Activated T-cell treated with anti-CD3 and anti-CD28 coated beads, Interleukin-2, amount 50 U/mL, for 4 hours (primary cell): ENCODE results near the gene TYR. TPM values are rescaled to one million over a fixed set of nuclear protein-coding genes. Genes with fewer than 3 reads are reported as not detected.
"Not testable (repeated sequence)": the region's sequence is repeated elsewhere in the genome, so short reads cannot be mapped to it uniquely, and the experiment has no call there.

Experiments
- ATAC-seq, 2 donors: fragments of 200-7000 bp; cut with Tn5 transposase; one replicate each; pipeline ENCODE4 v1.10.0; 2021
- DNase-seq: peaks from one replicate; pipeline ENCODE4 v3.0.0-alpha.2; 2020
- H3K27me3 Mint-ChIP-seq: one replicate; pipeline ENCODE4 v1.8.0; 2021; ENCODE audit warnings: low read depth, mixed read lengths
- H3K36me3 Mint-ChIP-seq: one replicate; pipeline ENCODE4 v1.8.0; 2022; ENCODE audit warnings: mixed read lengths; ENCODE audit not compliant: insufficient read depth
- H3K4me1 Mint-ChIP-seq: one replicate; pipeline ENCODE4 v1.8.0; 2021; ENCODE audit warnings: low read depth, mixed read lengths
- H3K4me3 Mint-ChIP-seq: one replicate; pipeline ENCODE4 v1.8.0; 2021; ENCODE audit warnings: mild to moderate bottlenecking, moderate library complexity, mixed read lengths
- H3K9me3 Mint-ChIP-seq: one replicate; pipeline ENCODE4 v1.8.0; 2021; ENCODE audit warnings: mixed read lengths
- total RNA-seq, 3 donors: library from RNA; stranded (reverse); gene quantifications; one replicate each; pipeline ENCODE4 v1.2.1, GENCODE V29; 2021

Gene TYR
- total RNA-seq, 3 donors from 2014 or later = not detected

- DNase-seq = no peak
- Mint-ChIP-seq H3K36me3 (no peaks in the 10 kb centered on the region), H3K4me1 (no peaks in the 10 kb centered on the region), H3K4me3 (no peak overlapping the region), H3K9me3 (no peaks in the 10 kb centered on the region), H3K27me3 (no peaks in the 10 kb centered on the region)
- ATAC-seq = no peak
These were observed 116.4 kb downstream of the TYR start for GRCh38 chr11:89293965-89294679.

- ATAC-seq, DNase-seq, H3K27me3 Mint-ChIP-seq, H3K4me1 Mint-ChIP-seq, H3K4me3 Mint-ChIP-seq, H3K9me3 Mint-ChIP-seq, H3K36me3 Mint-ChIP-seq: not testable (repeated sequence)
These were observed 117.3 kb downstream of the TYR start for GRCh38 chr11:89295023-89295422.

DNA sequence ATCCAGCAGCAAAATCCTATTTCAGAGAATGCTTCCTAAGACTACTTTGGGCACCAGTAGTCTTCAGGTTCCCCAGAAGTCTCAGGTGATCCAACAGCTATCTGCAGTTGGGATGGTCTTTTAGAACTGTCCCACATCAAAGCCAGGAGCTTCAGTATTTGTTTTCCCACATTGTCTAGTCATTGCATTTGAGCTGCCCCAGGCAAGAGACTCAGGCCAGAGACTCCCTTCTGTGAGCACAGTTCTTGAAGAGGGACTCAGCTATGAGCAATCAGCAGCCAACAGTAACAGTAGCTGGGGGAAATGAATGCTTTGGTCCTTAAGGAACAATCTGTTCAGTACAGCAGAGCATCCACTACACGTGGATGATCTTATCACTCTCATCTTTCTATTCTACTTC lies 125.4 kb downstream of the TYR start:
- DNase-seq, H3K27me3 Mint-ChIP-seq, H3K36me3 Mint-ChIP-seq, H3K9me3 Mint-ChIP-seq, H3K4me1 Mint-ChIP-seq, H3K4me3 Mint-ChIP-seq, ATAC-seq: not testable (repeated sequence)

GRCh38 chr11:89308272-89308671 lies 130.6 kb downstream of the TYR start:
- H3K4me1 Mint-ChIP-seq, H3K36me3 Mint-ChIP-seq, H3K27me3 Mint-ChIP-seq, DNase-seq, H3K9me3 Mint-ChIP-seq, ATAC-seq, H3K4me3 Mint-ChIP-seq: not testable (repeated sequence)

- H3K27me3 Mint-ChIP-seq, H3K4me1 Mint-ChIP-seq, H3K4me3 Mint-ChIP-seq, H3K36me3 Mint-ChIP-seq, H3K9me3 Mint-ChIP-seq, ATAC-seq, DNase-seq: not testable (repeated sequence)
These were observed 131.8 kb downstream of the TYR start for GRCh38 chr11:89309321-89309985.

DNA sequence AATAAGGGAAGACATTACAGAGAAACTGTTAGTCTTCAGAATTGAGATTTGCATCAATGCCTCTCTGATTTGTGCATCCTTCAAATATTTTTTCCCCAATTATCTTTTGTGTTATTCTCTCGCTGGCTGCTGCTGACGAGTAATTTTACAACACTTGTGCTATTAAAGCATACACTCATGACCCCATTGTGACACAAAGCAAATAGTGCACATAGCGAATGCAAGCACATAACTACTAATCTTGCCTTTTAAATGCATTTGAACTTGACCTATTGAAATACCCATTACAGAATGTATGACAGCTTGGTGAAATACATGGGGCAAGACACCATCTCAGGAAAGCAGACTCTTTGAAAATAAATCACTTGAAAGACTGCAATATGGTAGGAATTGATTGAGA lies 132.9 kb downstream of the TYR start:
- not testable (repeated sequence) for H3K27me3 Mint-ChIP-seq, H3K4me1 Mint-ChIP-seq, H3K9me3 Mint-ChIP-seq, H3K4me3 Mint-ChIP-seq, ATAC-seq, H3K36me3 Mint-ChIP-seq, DNase-seq

GRCh38 chr11:89321401-89321800 lies 143.7 kb downstream of the TYR start:
- ATAC-seq (no peak), DNase-seq (no peak)
- Mint-ChIP-seq H3K36me3 (no peaks in the 10 kb centered on the region), H3K4me1 (no peaks in the 10 kb centered on the region), H3K9me3 (peaks cover 7% of the 10 kb centered on the region), H3K4me3 (no peak overlapping the region), H3K27me3 (no peaks in the 10 kb centered on the region)

- H3K4me1 Mint-ChIP-seq = no peaks in the 10 kb centered on the region
These were observed 150.2 kb downstream of the TYR start for GRCh38 chr11:89327885-89328284.

DNA sequence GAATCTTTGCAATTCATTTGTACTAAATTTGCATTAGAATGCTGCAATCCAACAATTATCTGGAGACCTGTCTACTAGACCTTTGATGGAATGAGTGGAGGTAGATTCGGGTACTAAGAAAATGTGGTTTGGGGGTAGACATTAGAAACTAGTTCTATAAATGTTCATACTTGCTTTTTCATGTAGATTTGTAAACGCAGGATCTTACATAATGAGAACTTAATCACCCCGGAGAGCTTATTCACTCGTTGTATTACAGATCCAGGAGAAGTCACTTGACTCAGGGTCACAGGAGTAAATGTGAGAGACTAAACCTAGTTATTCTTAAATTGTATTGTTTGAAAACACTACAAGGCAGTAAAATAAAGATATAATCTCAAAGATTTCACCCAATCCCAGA lies 154.3 kb downstream of the TYR start:
- DNase-seq, H3K36me3 Mint-ChIP-seq, H3K4me1 Mint-ChIP-seq, H3K27me3 Mint-ChIP-seq, H3K9me3 Mint-ChIP-seq, ATAC-seq, H3K4me3 Mint-ChIP-seq: not testable (repeated sequence)

More at GRCh38 chr11:89327885-89328284, 150.2 kb downstream of the TYR start:
- Mint-ChIP-seq H3K9me3 (no peaks in the 10 kb centered on the region), H3K36me3 (no peaks in the 10 kb centered on the region), H3K4me3 (no peak overlapping the region), H3K27me3 (no peaks in the 10 kb centered on the region)
- no peak for DNase-seq
- no peak for ATAC-seq

- H3K9me3 Mint-ChIP-seq, H3K36me3 Mint-ChIP-seq, H3K4me3 Mint-ChIP-seq, ATAC-seq, H3K4me1 Mint-ChIP-seq, H3K27me3 Mint-ChIP-seq, DNase-seq: not testable (repeated sequence)
These were observed 156.0 kb downstream of the TYR start for GRCh38 chr11:89333704-89334103.

- H3K27me3 Mint-ChIP-seq, DNase-seq, H3K36me3 Mint-ChIP-seq, H3K4me1 Mint-ChIP-seq, H3K4me3 Mint-ChIP-seq, H3K9me3 Mint-ChIP-seq, ATAC-seq: not testable (repeated sequence)
These were observed 159.5 kb downstream of the TYR start for GRCh38 chr11:89337100-89337650.

- not testable (repeated sequence) for H3K9me3 Mint-ChIP-seq, DNase-seq, H3K27me3 Mint-ChIP-seq, ATAC-seq, H3K4me1 Mint-ChIP-seq, H3K36me3 Mint-ChIP-seq, H3K4me3 Mint-ChIP-seq
These were observed 160.4 kb downstream of the TYR start for GRCh38 chr11:89338073-89338472.

DNA sequence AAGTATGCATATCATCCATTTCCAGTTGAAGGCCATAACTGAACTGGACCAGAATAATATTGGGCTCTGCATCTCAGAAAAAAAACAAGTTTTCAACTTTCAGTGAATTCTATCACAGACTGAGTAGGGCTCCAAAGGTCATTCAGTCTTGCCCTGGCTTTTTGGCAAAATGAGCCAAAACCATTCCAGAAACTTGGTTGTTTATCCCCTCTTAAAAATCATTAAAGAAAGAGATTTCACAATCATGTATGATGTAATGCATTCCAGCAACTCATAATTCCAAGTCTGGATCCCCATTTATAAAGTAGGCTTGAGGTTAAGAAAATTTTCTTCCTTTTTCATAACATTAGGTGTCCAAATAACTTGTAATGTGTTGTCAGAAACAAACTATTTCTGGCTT lies 162.8 kb downstream of the TYR start:
- H3K36me3 Mint-ChIP-seq, H3K4me3 Mint-ChIP-seq, H3K27me3 Mint-ChIP-seq, ATAC-seq, H3K4me1 Mint-ChIP-seq, DNase-seq, H3K9me3 Mint-ChIP-seq: not testable (repeated sequence)

DNA sequence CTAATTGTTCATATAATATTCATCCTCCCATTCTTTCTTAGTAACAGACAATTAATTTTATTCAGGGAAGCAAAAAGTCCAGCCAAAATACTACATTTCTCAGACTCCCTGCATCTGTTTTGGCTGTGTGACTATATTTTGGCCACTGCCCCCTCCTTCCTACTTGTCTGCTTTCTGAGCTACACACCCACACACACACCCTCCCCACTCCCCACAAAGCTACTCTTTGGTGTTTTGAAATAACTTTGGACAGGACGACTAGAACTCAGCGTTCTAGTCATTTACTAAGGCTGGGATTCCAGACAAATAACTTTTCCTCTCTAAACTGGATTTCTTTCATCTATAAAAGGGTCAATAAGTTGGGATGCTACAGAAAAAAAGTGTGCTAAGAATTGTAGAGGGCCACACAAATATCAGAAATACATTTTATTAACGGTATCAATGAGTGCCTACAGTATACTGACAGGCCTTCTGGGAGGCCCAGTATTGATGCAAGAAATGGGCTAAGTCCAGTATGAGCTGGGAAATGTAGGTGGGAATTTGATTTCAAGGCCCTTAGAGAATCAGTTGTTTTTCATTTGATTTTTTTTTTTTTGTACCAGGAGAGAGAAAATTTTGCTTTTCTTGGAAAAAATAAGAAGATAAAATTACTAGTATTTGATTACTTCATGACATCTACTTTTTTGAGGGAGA lies 165.4 kb downstream of the TYR start:
- ATAC-seq, H3K9me3 Mint-ChIP-seq, H3K4me3 Mint-ChIP-seq, H3K27me3 Mint-ChIP-seq, DNase-seq, H3K36me3 Mint-ChIP-seq, H3K4me1 Mint-ChIP-seq: not testable (repeated sequence)
